ENCODE measurements around the gene LTBP2.
A peak's percentile ranks its signal among the peaks of the same experiment; 100 is the strongest.

- TF ChIP-seq CREB1 (IDR thresholded peaks at IDR 0.05; ENCODE audit: low read depth) = no peak
- peak; percentile 89 for TF ChIP-seq REST (IDR thresholded peaks at IDR 0.05; ENCODE audit: low read depth)
- TF ChIP-seq TAF1 (IDR thresholded peaks at IDR 0.05; ENCODE audit: low read depth) = no peak
- TF ChIP-seq CEBPB (IDR thresholded peaks at IDR 0.05) = no peak
Measured at GRCh38 chr14:74547331-74547927, 64.6 kb downstream of the LTBP2 start.
